Motor neuron (in vitro differentiated cells): ENCODE data around the gene GMPPB. TPM values are rescaled to one million over a fixed set of nuclear protein-coding genes. Genes with fewer than 3 reads are reported as not detected.

Source experiments
- ATAC-seq, 8 experiments: fragments of 200-7000 bp; cut with Tn5 transposase; replicated peaks in 6 of 8; 2 replicates each; pipeline ENCODE4 v1.8.0; 2021; ENCODE audit warnings: mild to moderate bottlenecking in 8 of 8, moderate library complexity in 8 of 8
- H3K27ac ChIP-seq, 2 donors: fragments of 250-450 bp; sonication (Bioruptor Pico); 2 replicates each; pipeline ENCODE4 v1.9.0; 2021; ENCODE audit warnings: antibody characterized with exemption in 2 of 2, mild to moderate bottlenecking in 2 of 2, moderate library complexity in 1 of 2
- H3K4me1 ChIP-seq, 2 donors: fragments of 250-450 bp; sonication (Bioruptor Pico); replicated peaks in 1 of 2; 2 replicates each; pipeline ENCODE4 v1.6.1; 2021; ENCODE audit warnings: antibody characterized with exemption in 2 of 2, mild to moderate bottlenecking in 2 of 2, moderate library complexity in 1 of 2
- H3K4me3 ChIP-seq, 5 donors: fragments of 250-450 bp; sonication (Bioruptor Pico); 2 replicates each; pipeline ENCODE4 v1.9.0; 2021; ENCODE audit warnings: antibody characterized with exemption in 5 of 5, mild to moderate bottlenecking in 5 of 5, moderate library complexity in 4 of 5
- WGBS, 10 experiments: fragments of 450-650 bp; shearing (Covaris generic); methylation state at CpG; one replicate each; pipeline ENCODE4 v1.0.0; 2022; 5-methylcytosine and 5-hydroxymethylcytosine counted together
- in situ Hi-C, 9 experiments: fragments of 400-800 bp; cut with MboI; loops; one replicate each; pipeline ENCODE4 v1.15.0; 2021; ENCODE audit warnings: low sequenced_read_pairs in 9 of 9, low pct_unique_long_range_greater_than_20kb in 2 of 9; ENCODE audit not compliant: unreplicated experiment in 9 of 9
- total RNA-seq, 8 experiments: library from RNA; unstranded; fragments of 300-600 nt; gene quantifications; 2 replicates each; pipeline versions ENCODE4 v1.2.3 to v1.2.4, GENCODE V29; 2022

Gene GMPPB
- 10 to 100 TPM; 11.4 to 21.3 (median 16.2) TPM for total RNA-seq

GRCh38 chr3:49723628-49724551 lies at the start of gene GMPPB:
TSS of gene GMPPB (minus strand) at chr3:49723951. CDS start at chr3:49723726, 225 bp downstream.
- Histone ChIP-seq H3K4me1 (peaks cover 15 to 20% of the 10 kb centered on the region in 2 donors), H3K27ac (peak within 1 kb of the TSS; percentile 93 to 96), H3K4me3 (peak within 1 kb of the TSS; percentile 80 to 98 (median 93))
- peak; percentile 74 to 85 (median 82) for ATAC-seq
- WGBS, 10 experiments: 0 to 2% (median 0%) methylated on average over 1 to 27 of the region's 102 CpGs; no CpG with 5 or more reads in 1 of the 10 experiments
- in situ Hi-C loops: no loop called here

DNA sequence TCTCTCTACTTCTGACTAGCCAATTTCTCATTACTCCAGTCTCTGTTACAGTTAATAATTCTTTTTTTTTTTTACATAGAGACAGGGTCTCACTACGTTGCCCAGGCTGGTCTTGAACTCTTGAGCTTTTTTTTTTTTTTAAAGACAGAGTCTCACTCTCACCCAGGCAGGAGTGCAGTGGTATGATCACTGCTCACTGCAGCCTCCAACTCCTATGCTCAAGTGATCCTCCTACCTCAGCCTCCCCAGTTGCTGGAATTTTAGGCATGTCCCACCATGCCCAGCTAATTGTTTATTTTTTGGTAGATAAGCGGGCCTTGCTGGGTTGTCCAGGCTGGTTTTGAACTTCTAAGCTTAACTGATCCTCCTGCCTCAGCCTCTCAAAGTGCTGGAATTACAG lies 49.0 kb upstream of the GMPPB start:
- Histone ChIP-seq H3K4me3 (no peak overlapping the region), H3K4me1 (no peaks in the 10 kb centered on the region), H3K27ac (no peak overlapping the region)
- no peak for ATAC-seq
- in situ Hi-C loops: no loop called here
- WGBS, 10 experiments: 57 to 100% (median 100%) methylated on average over 1 to 2 of the region's 2 CpGs; no CpG with 5 or more reads in 1 of the 10 experiments

DNA sequence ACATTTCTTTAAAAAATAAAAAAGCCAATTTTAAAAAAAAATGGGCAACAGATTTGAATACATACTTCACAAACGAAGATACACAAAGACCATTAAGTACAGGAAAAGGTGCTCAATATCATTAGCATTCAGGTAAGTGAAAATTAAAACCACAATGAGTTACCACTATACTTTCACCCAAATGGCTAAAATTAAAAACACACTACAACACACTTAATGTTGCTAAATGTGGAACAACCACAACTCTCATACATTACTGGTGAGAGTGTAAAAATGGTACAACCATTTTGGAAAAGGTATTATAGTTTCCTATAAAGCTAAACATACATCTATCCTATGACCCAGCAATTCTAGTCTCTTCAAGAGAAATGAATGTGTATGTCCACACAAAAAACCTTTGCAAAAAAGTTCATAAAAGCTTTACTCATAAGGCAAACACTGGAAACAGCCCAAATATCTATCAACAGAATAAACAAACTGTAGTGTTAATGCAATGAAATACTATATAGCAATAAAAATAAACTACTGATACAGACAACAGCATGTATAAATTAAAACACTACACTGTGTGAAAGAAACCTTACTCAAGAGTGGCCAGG lies 47.7 kb upstream of the GMPPB start:
- no peak for ATAC-seq
- Histone ChIP-seq H3K4me3 (no peak overlapping the region), H3K4me1 (no peaks in the 10 kb centered on the region), H3K27ac (no peak overlapping the region)
- in situ Hi-C loops: no loop called here
- 33 to 100% (median 94%) methylated on average over 1 of the region's 1 CpG; no CpG with 5 or more reads in 1 of the 10 experiments for WGBS, 10 experiments

DNA sequence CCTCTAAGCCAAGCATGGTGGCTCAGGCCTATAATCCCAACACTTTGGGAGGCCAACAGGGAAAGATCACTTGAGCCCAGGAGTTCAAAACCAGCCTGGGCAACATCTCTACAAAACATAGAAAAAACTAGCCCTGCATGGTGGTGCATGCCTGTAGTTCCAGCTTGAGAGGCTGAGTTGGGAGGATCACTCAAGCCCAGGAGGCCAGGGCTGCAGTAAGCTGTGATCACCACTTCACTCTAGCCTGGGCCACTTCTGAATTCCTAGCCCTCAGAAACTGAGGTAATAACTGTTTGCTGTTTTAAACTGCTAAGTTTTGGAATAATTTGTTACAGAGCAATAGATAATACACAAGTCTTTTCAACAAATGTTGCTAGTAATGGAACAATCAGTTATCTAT lies 46.2 kb upstream of the GMPPB start:
- Histone ChIP-seq H3K4me3 (no peak overlapping the region), H3K27ac (no peak overlapping the region), H3K4me1 (no peaks in the 10 kb centered on the region)
- no peak for ATAC-seq
- in situ Hi-C loops: no loop called here

DNA sequence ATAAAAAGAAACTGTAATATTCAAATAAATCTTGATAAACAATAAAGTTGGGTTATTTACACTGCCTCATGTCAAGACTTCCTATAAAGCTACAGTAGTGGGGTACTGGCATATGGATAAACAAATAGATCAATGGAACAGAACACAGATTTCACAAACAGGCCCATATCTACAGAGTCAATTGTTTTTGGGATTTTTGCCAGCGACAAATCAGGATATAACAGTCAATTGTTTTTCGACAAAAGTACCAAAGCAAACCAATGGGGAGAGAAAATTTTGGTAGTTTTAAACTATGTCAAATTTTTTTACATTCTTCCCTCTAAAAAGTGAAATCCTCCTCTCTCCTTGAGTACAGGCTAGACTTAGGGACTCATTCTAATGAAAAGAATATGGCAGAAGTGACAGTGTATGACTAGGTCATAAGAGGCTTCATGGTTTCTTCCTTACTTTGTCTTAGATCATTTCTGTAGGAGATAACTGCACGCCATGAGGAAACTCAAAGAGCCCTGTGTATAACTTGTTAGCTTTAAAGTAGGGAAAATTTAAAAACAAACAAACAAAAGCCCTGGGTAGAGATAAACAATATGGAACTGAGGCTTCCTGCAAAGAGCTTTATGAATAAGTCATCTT lies 45.6 kb upstream of the GMPPB start:
- 73 to 100% (median 95%) methylated on average over 1 to 3 of the region's 3 CpGs for WGBS, 10 experiments
- ATAC-seq: no peak
- no peak overlapping the region for H3K4me3 ChIP-seq
- in situ Hi-C loops: no loop called here
- no peak overlapping the region for H3K27ac ChIP-seq
- no peaks in the 10 kb centered on the region for H3K4me1 ChIP-seq

DNA sequence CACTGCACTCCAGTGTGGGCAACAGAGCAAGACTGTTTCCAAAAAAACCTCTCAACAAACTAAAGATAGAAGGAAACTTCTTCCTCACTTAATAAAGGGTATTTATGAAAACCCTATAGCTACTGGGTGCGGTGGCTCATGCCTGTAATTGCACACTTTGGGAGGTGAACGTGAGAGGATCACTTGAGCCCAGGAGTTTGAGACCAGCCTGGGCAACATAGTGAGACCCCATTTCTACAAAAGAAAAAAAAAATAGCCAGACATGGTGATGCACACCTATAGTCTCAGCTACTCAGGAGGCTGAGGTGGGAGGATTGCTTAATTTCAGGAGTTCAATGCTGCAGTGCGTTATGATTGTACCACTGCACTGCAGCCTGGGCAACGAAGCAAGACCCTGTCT lies 40.2 kb upstream of the GMPPB start:
- in situ Hi-C loops: no loop called here
- 86 to 100% (median 100%) methylated on average over 1 to 4 of the region's 4 CpGs; no CpG with 5 or more reads in 2 of the 10 experiments for WGBS, 10 experiments
- H3K4me1 ChIP-seq: no peaks in the 10 kb centered on the region
- H3K27ac ChIP-seq: no peak overlapping the region
- no peak for ATAC-seq
- H3K4me3 ChIP-seq: no peak overlapping the region

DNA sequence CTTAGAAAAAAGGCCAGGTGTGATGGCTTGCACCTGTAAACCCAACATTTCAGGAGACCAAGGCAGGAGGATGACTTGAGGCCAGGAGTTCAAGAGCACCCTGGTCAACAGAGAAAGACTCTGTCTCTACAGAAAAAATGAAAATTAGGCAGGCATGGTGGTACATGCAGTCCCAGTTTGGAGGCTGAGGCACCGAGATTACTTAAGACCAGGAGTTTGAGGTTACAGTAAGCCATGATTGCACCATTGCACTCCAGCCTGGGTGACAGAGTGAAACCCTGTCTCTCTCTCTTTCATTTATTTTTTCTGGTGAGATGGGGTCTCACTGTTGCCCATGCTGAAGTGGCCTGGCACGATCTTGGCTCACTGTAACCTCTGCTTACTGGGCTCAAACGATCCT lies 37.9 kb upstream of the GMPPB start:
- 67 to 100% (median 96%) methylated on average over 1 to 3 of the region's 3 CpGs for WGBS, 10 experiments
- in situ Hi-C loops: no loop called here
- H3K4me1 ChIP-seq: no peaks in the 10 kb centered on the region
- no peak overlapping the region for H3K27ac ChIP-seq
- no peak for ATAC-seq
- no peak overlapping the region for H3K4me3 ChIP-seq

GRCh38 chr3:49759226-49759625 lies 35.5 kb upstream of the GMPPB start:
- in situ Hi-C loops: no loop called here
- WGBS, 10 experiments: 0 to 86% (median 40%) methylated on average over 1 of the region's 1 CpG; no CpG with 5 or more reads in 1 of the 10 experiments
- H3K4me1 ChIP-seq: no peaks in the 10 kb centered on the region
- no peak overlapping the region for H3K27ac ChIP-seq
- no peak for ATAC-seq
- no peak overlapping the region for H3K4me3 ChIP-seq

DNA sequence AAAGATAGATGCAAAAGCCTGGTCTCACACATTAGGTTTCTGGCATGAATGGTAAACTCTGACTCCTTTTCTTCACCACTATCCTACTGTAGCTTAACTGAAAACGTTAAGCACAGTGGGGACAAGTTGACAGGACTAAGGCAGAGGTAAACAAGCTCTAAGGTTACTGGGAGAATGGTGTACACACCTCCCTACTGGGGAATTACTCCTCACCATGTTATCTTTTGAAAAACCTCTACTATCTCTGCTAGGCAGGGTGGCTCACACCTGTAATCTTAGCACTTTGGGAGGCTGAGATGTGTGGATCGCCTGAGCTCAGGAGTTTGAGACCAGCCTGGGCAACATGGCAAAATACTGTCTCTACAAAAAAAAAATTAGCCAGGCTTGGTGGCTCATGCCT lies 33.4 kb upstream of the GMPPB start:
- H3K4me3 ChIP-seq: no peak overlapping the region
- 63 to 100% (median 93%) methylated on average over 1 to 2 of the region's 2 CpGs; no CpG with 5 or more reads in 4 of the 10 experiments for WGBS, 10 experiments
- H3K27ac ChIP-seq: no peak overlapping the region
- in situ Hi-C loops: no loop called here
- no peaks in the 10 kb centered on the region for H3K4me1 ChIP-seq
- no peak for ATAC-seq

DNA sequence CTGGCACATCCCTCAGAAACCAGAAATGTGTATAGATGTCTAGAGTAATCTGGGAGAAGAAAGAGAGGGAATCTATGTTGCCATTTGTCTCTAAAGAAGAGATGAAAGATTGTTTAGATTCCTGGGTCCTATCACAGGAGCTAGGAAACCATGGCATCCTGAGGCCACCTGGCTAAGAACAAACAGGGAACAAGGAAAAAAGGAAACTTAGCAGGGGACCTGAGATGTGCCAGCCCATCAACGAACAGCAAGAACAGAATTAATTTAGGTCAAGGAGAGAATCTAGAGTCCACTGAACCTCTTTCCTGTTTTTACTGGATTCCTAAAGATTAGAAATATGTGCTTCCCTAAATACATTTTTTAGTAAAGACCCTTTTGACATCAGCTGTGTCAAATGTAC lies 32.3 kb upstream of the GMPPB start:
- H3K4me3 ChIP-seq: no peak overlapping the region
- H3K4me1 ChIP-seq: no peaks in the 10 kb centered on the region
- no peak for ATAC-seq
- no peak overlapping the region for H3K27ac ChIP-seq
- 57 to 100% (median 89%) methylated on average over 1 of the region's 1 CpG; no CpG with 5 or more reads in 7 of the 10 experiments for WGBS, 10 experiments
- in situ Hi-C loops: no loop called here

GRCh38 chr3:49754536-49754935 lies 30.8 kb upstream of the GMPPB start:
- Histone ChIP-seq H3K4me1 (no peaks in the 10 kb centered on the region), H3K27ac (no peak overlapping the region), H3K4me3 (no peak overlapping the region)
- in situ Hi-C loops: no loop called here
- no peak for ATAC-seq
- 71 to 100% (median 95%) methylated on average over 1 of the region's 1 CpG; no CpG with 5 or more reads in 4 of the 10 experiments for WGBS, 10 experiments

- Histone ChIP-seq H3K27ac (no peak overlapping the region), H3K4me3 (no peak overlapping the region), H3K4me1 (no peaks in the 10 kb centered on the region)
- ATAC-seq: no peak
- in situ Hi-C loops: no loop called here
- 62 to 100% (median 97%) methylated on average over 2 to 4 of the region's 4 CpGs; no CpG with 5 or more reads in 1 of the 10 experiments for WGBS, 10 experiments
Measured at GRCh38 chr3:49751501-49751900, 27.8 kb upstream of the GMPPB start.

DNA sequence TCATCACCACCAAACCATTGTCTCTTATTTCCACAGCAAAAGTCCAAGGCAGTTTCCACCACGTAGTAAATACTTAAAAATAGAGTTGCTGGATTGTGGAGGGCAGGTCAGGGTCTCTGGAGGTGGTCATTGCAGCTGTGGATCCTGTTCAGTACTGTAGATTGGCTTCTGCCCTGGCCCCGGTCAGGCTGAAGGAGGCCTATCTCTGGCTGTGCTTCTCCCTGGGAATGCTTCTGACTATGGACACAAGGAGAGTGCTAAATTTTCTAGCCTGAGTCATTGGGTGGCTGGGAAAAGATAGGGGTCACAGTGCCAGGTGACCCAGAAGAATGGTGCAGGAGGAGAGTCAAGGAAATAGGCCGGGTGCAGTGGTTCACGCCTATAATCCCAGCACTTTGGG lies 26.3 kb upstream of the GMPPB start:
- in situ Hi-C loops: no loop called here
- no peak overlapping the region for H3K27ac ChIP-seq
- H3K4me1 ChIP-seq: no peaks in the 10 kb centered on the region
- WGBS, 10 experiments: 75 to 100% (median 92%) methylated on average over 1 to 3 of the region's 4 CpGs; no CpG with 5 or more reads in 2 of the 10 experiments
- ATAC-seq: no peak
- no peak overlapping the region for H3K4me3 ChIP-seq
